Caco-2 (cell line): ENCODE measurements around the gene PRKAG2. TPM values are rescaled to one million over a fixed set of nuclear protein-coding genes. Genes with fewer than 3 reads are reported as not detected.

Source experiments
- BruUV-seq: library from RNA; stranded (reverse); fragments of 400-500 nt; replicated peaks from 2 replicates; lab custom pipeline; 2021; lab: Mats Ljungman, UMichigan
- CTCF ChIA-PET: fragments of 300-600 bp; sonication (Branson Sonifier 250); formaldehyde crosslinking; loops from one replicate; lab custom pipeline; 2022; ENCODE audit warnings: antibody characterized with exemption; lab: Charles Lee
- POLR2A ChIA-PET: fragments of 300-600 bp; sonication (Branson Sonifier 250); formaldehyde crosslinking; loops from one replicate; lab custom pipeline; 2022; ENCODE audit warnings: antibody characterized with exemption; lab: Charles Lee
- DNase-seq, 2 experiments: peaks; one replicate each; pipeline versions ENCODE4 v3.0.0 to v3.0.0-alpha.2; 2020 to 2022
- H3K27me3 ChIP-seq: replicated peaks from 2 replicates; pipeline ENCODE4 v1.6.0; 2011; ENCODE audit warnings: low read length; ENCODE audit not compliant: control insufficient read depth, insufficient read depth
- H3K36me3 ChIP-seq: 2 replicates; pipeline ENCODE4 v1.5.1; 2011; ENCODE audit warnings: low read length; ENCODE audit not compliant: control insufficient read depth, insufficient read depth
- H3K4me1 ChIP-seq: fragments of 250-450 bp; sonication (Bioruptor Pico); 2 replicates; pipeline ENCODE4 v1.5.1; 2020; ENCODE audit warnings: mild to moderate bottlenecking
- H3K4me3 ChIP-seq: 2 replicates; pipeline ENCODE4 v1.5.1; 2011; ENCODE audit warnings: low read depth, mild to moderate bottlenecking, control low read depth, low read length
- H3K9me3 ChIP-seq: fragments of 250-450 bp; sonication (Bioruptor Pico); 2 replicates; pipeline ENCODE4 v1.5.1; 2020; ENCODE audit warnings: mild to moderate bottlenecking, moderate library complexity
- H3K27ac Mint-ChIP-seq: one replicate; pipeline ENCODE4 v1.8.0; 2022; ENCODE audit warnings: mixed read lengths; ENCODE audit not compliant: unreplicated experiment
- H3K27me3 Mint-ChIP-seq: one replicate; pipeline ENCODE4 v1.8.0; 2022; ENCODE audit warnings: mixed read lengths; ENCODE audit not compliant: insufficient read depth, unreplicated experiment
- H3K36me3 Mint-ChIP-seq: one replicate; pipeline ENCODE4 v1.8.0; 2022; ENCODE audit warnings: mild to moderate bottlenecking, mixed read lengths; ENCODE audit not compliant: insufficient read depth, unreplicated experiment
- H3K4me1 Mint-ChIP-seq: one replicate; pipeline ENCODE4 v1.8.0; 2022; ENCODE audit warnings: low read depth, mixed read lengths; ENCODE audit not compliant: unreplicated experiment
- H3K4me3 Mint-ChIP-seq: one replicate; pipeline ENCODE4 v1.8.0; 2022; ENCODE audit warnings: mild to moderate bottlenecking, moderate library complexity, mixed read lengths; ENCODE audit not compliant: unreplicated experiment
- H3K9me3 Mint-ChIP-seq: one replicate; pipeline ENCODE4 v1.8.0; 2022; ENCODE audit warnings: mixed read lengths; ENCODE audit not compliant: unreplicated experiment
- intact Hi-C: fragments of 100-400 bp; cut with micrococcal nuclease; formaldehyde crosslinking; loops from one replicate; pipeline ENCODE4 v1.10.0; 2022; ENCODE audit not compliant: unreplicated experiment
- total RNA-seq: library from RNA; stranded (reverse); gene quantifications from 2 replicates; pipeline ENCODE4 v1.2.3, GENCODE V29; 2022
- TF ChIP-seq, protein P1 (sequence below), 2 experiments: fragments of 200-600 bp in 1 of 2; IDR thresholded peaks; 1 replicate in 1 of 2; 2 replicates in 1 of 2; pipeline versions ENCODE4 v1.5.1 to v1.8.0; 2011 to 2022; ENCODE audit warnings: antibody characterized with exemption in 1 of 2, control low read depth in 1 of 2, inconsistent platforms in 1 of 2, low read depth in 1 of 2, low read length in 1 of 2, mild to moderate bottlenecking in 1 of 2, moderate library complexity in 1 of 2; ENCODE audit not compliant: insufficient read depth in 1 of 2, severe bottlenecking in 1 of 2, unreplicated experiment in 1 of 2

Gene PRKAG2
- total RNA-seq, 1 experiment from 2014 or later: 15.9 TPM

GRCh38 chr7:151919595-151919994 lies 42.7 kb upstream of the PRKAG2 start:
- BruUV-seq: no TSS peak
- no peak overlapping the region for H3K27ac Mint-ChIP-seq
- Histone ChIP-seq H3K4me3 (no peak overlapping the region), H3K27me3 (no peaks in the 10 kb centered on the region), H3K36me3 (no peaks in the 10 kb centered on the region), H3K4me1 (peaks cover 24% of the 10 kb centered on the region), H3K9me3 (no peaks in the 10 kb centered on the region)
- no peak for DNase-seq
- no peak overlapping the region for H3K4me3 Mint-ChIP-seq
- CTCF ChIA-PET: no interaction called here
- H3K27me3 Mint-ChIP-seq: no peaks in the 10 kb centered on the region
- POLR2A ChIA-PET: no interaction called here
- H3K9me3 Mint-ChIP-seq: peaks cover 12% of the 10 kb centered on the region
- intact Hi-C loops: loop anchor here (2.0 kb wide), 1 partner anchor 13 kb away; no protein-coding TSS in a partner anchor
- no peaks in the 10 kb centered on the region for H3K36me3 Mint-ChIP-seq
- peaks cover 32% of the 10 kb centered on the region for H3K4me1 Mint-ChIP-seq
- TF ChIP-seq, protein P1, sequence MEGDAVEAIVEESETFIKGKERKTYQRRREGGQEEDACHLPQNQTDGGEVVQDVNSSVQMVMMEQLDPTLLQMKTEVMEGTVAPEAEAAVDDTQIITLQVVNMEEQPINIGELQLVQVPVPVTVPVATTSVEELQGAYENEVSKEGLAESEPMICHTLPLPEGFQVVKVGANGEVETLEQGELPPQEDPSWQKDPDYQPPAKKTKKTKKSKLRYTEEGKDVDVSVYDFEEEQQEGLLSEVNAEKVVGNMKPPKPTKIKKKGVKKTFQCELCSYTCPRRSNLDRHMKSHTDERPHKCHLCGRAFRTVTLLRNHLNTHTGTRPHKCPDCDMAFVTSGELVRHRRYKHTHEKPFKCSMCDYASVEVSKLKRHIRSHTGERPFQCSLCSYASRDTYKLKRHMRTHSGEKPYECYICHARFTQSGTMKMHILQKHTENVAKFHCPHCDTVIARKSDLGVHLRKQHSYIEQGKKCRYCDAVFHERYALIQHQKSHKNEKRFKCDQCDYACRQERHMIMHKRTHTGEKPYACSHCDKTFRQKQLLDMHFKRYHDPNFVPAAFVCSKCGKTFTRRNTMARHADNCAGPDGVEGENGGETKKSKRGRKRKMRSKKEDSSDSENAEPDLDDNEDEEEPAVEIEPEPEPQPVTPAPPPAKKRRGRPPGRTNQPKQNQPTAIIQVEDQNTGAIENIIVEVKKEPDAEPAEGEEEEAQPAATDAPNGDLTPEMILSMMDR (IDR thresholded peaks at IDR 0.05; ENCODE audit: insufficient read depth in 1 of 2, low read depth in 1 of 2, low read length in 1 of 2, severe bottlenecking in 1 of 2, unreplicated experiment in 1 of 2): no peak

DNA sequence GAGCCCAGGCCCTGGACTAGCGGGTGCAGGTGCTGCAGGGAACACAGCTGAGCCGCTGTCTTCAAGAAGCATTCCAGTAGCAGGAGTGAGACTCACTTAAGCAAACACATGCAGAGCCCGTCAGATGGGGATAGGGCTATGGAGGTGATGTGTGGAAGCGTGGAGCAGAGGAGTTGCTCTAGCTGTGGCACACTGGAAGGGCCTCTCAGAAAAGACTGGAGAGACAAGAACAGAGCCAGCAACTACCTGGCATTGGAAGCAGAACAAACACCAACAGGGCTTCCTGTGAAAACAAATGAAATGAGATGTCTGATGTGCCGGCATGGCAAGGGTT lies 41.6 kb upstream of the PRKAG2 start:
- TF ChIP-seq, protein P1 (IDR thresholded peaks at IDR 0.05; ENCODE audit: insufficient read depth in 1 of 2, low read depth in 1 of 2, low read length in 1 of 2, severe bottlenecking in 1 of 2, unreplicated experiment in 1 of 2): no peak
- ChIA-PET POLR2A (no interaction called here), CTCF (no interaction called here)
- peaks cover 9% of the 10 kb centered on the region; the same call in 1 of the 2 replicates for H3K9me3 ChIP-seq
- no peaks in the 10 kb centered on the region for H3K27me3 Mint-ChIP-seq
- no peak for DNase-seq
- no peaks in the 10 kb centered on the region for H3K36me3 Mint-ChIP-seq
- H3K36me3 ChIP-seq: no peaks in the 10 kb centered on the region
- H3K4me3 Mint-ChIP-seq: peak overlapping the region; percentile 45
- H3K4me1 Mint-ChIP-seq: peaks cover 22% of the 10 kb centered on the region
- no peak overlapping the region for H3K4me3 ChIP-seq
- no peak overlapping the region for H3K27ac Mint-ChIP-seq
- intact Hi-C loops: loop anchor here (2.0 kb wide), 1 partner anchor 14 kb away; no protein-coding TSS in a partner anchor
- no peaks in the 10 kb centered on the region for H3K27me3 ChIP-seq
- H3K4me1 ChIP-seq: peaks cover 18% of the 10 kb centered on the region
- peaks cover 23% of the 10 kb centered on the region for H3K9me3 Mint-ChIP-seq
- no TSS peak for BruUV-seq

GRCh38 chr7:151917791-151918509 lies 41.0 kb upstream of the PRKAG2 start:
- Histone ChIP-seq H3K4me1 (peaks cover 18% of the 10 kb centered on the region), H3K9me3 (peaks cover 14% of the 10 kb centered on the region; the same call in 1 of the 2 replicates), H3K36me3 (no peaks in the 10 kb centered on the region), H3K4me3 (no peak overlapping the region), H3K27me3 (no peaks in the 10 kb centered on the region)
- H3K27ac Mint-ChIP-seq: peak overlapping the region; percentile 86
- CTCF ChIA-PET: no interaction called here
- H3K4me3 Mint-ChIP-seq: peak overlapping the region; percentile 45
- no peaks in the 10 kb centered on the region for H3K27me3 Mint-ChIP-seq
- intact Hi-C loops: loop anchor here (2.0 kb wide), 1 partner anchor 15 kb away; no protein-coding TSS in a partner anchor
- no TSS peak for BruUV-seq
- peak in 1 of 2 experiments; percentile 39 for DNase-seq
- TF ChIP-seq, protein P1 (IDR thresholded peaks at IDR 0.05; ENCODE audit: insufficient read depth in 1 of 2, low read depth in 1 of 2, low read length in 1 of 2, severe bottlenecking in 1 of 2, unreplicated experiment in 1 of 2): no peak
- no peaks in the 10 kb centered on the region for H3K36me3 Mint-ChIP-seq
- peaks cover 17% of the 10 kb centered on the region for H3K4me1 Mint-ChIP-seq
- POLR2A ChIA-PET: no interaction called here
- peaks cover 28% of the 10 kb centered on the region for H3K9me3 Mint-ChIP-seq
